ENCODE measurements around the gene P3H4.

Gene P3H4

DNA sequence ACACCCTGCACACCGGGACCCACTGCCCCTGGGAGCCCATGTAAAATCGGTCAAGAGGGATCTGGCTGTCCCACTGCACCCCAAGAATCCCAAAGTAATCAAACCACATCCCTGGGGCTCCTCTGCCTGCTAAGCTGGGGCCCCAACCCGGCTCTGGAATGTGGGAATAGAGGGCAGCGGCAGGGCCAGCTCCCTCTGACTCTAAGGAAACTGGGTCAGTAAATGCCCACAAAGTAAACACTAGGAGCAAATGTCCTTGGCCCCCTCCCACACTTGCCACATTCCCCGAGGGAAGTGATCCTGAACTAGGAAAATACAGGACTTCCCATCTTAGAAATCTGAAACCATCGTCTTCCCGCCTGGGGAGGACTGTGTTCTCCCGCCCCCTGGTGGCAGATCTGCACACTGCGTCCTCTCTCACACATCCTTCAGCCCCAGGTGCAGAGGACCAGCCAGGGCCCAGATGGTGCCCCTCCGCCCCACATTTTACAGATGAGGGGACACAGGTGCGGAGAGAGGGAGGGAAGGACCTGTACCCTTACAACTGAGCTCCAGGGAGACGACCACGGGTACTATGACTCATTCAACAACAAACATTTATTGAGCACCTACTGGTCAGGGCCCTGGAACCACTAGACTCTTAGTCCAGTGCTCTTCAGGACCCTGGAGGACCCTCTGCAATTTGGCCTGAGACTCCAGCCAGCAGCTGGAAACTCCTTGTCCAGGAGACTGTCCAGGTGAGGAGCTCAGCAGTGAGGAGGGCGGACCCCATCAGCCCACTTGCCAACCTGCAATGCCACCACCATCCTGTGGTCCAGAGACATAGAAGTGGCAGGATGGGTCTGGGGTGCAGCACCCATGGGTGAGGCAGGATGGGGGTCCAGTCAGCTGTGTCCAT, 10.1 kb downstream of the P3H4 start:
- peak overlapping the region; percentile 80 for H3K27ac ChIP-seq
- TF ChIP-seq ZFX (IDR thresholded peaks at IDR 0.05; ENCODE audit: borderline replicate concordance), result no peak
- TF ChIP-seq, protein P1, sequence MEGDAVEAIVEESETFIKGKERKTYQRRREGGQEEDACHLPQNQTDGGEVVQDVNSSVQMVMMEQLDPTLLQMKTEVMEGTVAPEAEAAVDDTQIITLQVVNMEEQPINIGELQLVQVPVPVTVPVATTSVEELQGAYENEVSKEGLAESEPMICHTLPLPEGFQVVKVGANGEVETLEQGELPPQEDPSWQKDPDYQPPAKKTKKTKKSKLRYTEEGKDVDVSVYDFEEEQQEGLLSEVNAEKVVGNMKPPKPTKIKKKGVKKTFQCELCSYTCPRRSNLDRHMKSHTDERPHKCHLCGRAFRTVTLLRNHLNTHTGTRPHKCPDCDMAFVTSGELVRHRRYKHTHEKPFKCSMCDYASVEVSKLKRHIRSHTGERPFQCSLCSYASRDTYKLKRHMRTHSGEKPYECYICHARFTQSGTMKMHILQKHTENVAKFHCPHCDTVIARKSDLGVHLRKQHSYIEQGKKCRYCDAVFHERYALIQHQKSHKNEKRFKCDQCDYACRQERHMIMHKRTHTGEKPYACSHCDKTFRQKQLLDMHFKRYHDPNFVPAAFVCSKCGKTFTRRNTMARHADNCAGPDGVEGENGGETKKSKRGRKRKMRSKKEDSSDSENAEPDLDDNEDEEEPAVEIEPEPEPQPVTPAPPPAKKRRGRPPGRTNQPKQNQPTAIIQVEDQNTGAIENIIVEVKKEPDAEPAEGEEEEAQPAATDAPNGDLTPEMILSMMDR (IDR thresholded peaks at IDR 0.05), result peak; percentile 94

DNA sequence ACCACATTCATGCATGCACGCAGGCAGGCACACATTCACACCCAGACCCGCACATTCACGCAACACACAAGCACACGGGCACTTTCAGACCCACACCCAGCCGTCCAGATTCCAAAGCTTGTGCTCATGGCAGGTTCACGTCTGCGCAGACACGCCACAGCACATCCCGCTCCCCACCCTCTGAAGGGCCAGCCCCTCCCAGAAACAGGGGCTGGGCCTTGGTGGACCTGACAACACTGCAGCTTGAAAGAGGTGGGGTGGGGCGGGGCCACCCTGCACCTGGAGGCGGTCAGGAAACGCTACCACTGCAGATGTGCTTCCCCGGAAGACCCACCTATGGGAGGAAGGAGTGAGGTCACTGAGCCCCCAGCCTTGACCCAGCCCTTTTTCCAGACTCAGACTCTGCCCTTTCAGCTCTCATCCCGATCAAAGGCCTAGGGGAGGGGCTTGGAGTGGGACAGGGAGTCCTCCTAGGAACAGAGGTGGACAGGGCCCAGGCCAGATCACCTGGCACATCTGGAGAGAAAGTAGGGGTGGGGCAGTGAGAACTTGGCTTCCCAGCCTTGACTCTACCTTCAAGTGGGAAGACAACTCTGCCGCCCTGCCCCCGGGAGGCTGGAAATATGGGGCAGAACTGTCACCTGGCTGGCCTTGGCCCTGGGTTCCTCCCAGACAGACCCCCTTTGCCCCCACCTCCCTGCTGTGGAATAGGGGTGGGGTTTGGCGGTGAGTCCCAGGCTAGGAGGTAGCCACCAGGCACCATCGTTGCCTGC, 11.0 kb downstream of the P3H4 start:
- peak overlapping the region; percentile 80 for H3K27ac ChIP-seq
- TF ChIP-seq, protein P1 (IDR thresholded peaks at IDR 0.05), result no peak
- TF ChIP-seq ZFX (IDR thresholded peaks at IDR 0.05; ENCODE audit: borderline replicate concordance), result no peak

DNA sequence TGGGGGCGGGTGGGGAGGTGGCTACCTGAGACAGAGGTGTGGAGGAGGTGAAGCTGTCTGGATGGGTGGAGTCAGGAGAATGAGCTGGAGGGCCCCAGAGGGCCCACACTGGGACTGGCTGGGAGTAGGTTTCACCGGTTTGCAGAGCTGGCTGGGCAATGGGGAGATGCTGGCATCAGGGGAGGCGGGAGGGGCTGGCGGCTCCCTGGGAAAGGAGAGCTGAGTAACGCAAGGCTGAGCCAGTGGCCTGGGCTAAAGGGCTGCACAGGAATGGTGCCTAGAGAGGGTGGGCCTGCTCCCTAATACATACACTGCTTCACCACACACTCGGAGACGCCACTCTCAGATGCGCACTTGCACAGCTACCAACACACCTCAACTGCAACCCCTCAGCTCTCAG, 12.4 kb downstream of the P3H4 start:
- peak overlapping the region; percentile 80; the same call in 1 of the 2 replicates for H3K27ac ChIP-seq
- TF ChIP-seq, protein P1 (IDR thresholded peaks at IDR 0.05), result no peak
- no peak for TF ChIP-seq ZFX (IDR thresholded peaks at IDR 0.05; ENCODE audit: borderline replicate concordance)

DNA sequence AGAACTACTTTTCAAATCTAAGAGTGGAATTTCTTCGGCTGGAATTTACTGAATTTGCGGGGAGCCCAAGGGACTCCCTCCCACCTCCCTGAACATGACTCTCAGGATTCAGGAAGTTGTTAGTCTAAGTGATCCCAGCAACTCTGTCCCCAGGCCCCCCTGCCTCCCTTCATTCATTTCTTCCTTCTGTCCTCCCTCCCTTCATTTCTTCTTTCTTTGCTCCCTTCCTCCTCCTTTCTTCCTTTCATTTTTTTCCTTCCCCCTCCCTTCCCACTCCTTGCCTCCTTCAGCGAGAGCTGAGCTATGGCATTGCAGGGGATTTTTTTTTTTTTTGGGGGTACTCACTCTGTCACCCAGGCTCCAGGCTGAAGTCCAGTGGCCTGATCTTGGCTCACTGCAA, 14.4 kb downstream of the P3H4 start:
- no peak for TF ChIP-seq ZFX (IDR thresholded peaks at IDR 0.05; ENCODE audit: borderline replicate concordance)
- TF ChIP-seq, protein P1 (IDR thresholded peaks at IDR 0.05), result no peak
- no peak overlapping the region for H3K27ac ChIP-seq

DNA sequence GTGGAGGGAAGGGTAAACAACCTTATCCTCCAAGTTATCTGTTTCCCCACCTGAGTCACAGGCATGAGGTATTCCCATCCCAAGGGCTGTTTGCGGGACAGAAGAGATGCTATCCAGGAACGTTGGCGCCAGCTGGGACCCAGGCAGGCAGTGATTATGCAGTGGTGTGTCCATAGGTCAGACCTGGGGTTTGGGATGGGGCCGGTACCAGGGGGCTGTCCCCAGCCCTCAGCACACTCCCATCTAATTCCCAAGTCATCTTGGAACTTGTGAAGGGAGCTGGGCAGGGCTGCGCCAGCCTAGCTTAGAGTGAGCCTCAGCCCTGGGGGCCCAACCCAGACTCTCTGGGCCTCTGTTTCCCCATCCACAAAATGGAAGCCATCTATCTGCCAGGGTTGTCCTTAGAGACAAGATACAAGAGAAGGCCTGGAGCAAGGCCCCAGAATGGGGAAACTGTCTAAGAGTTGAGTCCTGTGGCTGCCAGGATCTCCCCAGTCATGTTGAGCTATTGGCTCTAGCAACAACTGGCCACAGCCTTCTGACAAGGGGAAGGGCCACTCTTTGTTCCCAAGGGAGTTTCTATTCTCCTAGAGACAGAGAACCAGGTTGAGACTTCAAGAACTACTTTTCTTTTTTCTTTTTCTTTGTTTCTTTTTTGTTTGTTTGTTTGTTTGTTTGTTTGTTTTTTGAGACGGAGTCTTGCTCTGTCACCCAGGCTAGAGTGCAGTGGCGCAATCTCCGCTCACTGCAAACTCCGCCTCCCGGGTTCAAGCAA, 15.4 kb downstream of the P3H4 start:
- TF ChIP-seq, protein P1 (IDR thresholded peaks at IDR 0.05), result no peak
- no peak for TF ChIP-seq ZFX (IDR thresholded peaks at IDR 0.05; ENCODE audit: borderline replicate concordance)
- H3K27ac ChIP-seq, result no peak overlapping the region

DNA sequence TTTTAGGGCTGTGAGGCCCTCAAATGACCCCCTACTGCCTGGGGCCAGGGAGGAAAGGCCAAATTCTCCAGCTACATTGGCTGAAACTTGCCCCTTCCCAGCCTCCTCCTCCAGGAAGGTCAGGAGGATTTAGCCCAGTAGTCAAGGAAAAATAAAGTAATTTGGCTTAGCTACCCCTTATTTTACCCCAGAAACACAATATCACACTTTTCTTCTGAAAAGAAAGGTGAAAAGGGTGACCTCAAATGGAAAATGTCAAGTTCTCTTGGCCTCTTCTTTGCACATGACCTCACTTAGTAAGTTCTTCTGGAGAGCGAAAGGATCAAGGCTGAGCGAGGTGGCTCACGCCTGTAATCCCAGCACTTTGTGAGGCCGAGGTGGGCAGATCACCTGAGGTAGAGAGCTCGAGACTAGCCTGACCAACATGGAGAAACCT, 17.2 kb downstream of the P3H4 start:
- H3K27ac ChIP-seq, result no peak overlapping the region
- TF ChIP-seq, protein P1 (IDR thresholded peaks at IDR 0.05), result no peak
- TF ChIP-seq ZFX (IDR thresholded peaks at IDR 0.05; ENCODE audit: borderline replicate concordance), result no peak
